ENCODE measurements around the gene RFC2. TPM values are rescaled to one million over a fixed set of nuclear protein-coding genes. Genes with fewer than 3 reads are reported as not detected.
A peak's percentile ranks its signal among the peaks of the same experiment; 100 is the strongest.
"Not testable (repeated sequence)": the region's sequence is repeated elsewhere in the genome, so short reads cannot be mapped to it uniquely, and the experiment has no call there.

The RFC2 gene
- total RNA-seq, 4 donors from 2014 or later = 12.5 to 37.9 (median 22.4) TPM

DNA sequence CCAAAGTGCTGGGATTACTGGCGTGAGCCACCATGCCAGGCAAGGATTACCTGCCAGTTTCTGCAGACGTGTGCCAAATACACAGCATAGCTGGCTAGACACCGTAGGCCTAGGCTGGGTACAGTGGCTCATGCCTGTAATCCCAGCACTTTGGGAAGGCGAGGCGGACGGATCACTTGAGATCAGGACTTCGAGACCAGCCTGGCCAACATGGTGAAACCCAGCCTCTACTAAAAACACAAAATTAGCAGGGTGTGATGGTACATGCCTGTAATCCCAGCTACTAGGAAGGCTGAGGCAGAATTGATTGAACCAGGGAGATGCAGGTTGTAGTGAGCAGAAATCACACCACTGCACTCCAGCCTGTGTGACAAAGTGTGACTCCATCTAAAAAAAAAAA, 868 bp downstream of the RFC2 start:
- 14 to 33% methylated on average over 1 to 5 of the region's 7 CpGs for WGBS, 2 donors
- Histone ChIP-seq H3K4me3 (peak overlapping the region; percentile 43 to 82 (median 80)), H3K27ac (peak overlapping the region in 3 of 4 donors; percentile 82 to 97 (median 95))

DNA sequence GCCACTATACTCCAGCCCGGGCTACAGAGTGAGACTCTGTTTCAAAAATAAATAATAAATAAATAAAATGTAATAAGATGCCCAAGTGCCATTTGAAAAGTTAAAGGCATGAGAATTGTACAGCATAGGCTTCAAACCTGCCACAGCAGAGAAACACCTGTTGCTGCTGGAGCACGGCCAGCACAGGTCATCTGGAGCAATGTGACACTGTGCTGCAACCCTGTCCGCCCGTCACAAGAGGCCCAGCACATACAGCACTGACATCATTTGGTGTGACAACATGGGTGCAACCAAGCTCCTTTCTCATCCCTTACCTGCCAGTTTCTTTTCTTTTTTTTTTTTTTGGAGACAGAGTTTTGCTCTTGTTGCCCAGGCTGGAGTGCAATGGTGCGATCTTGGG, 1.3 kb downstream of the RFC2 start:
- no peak for DNase-seq
- Histone ChIP-seq H3K36me3 (peaks cover 0 to 44% (median 2%) of the 10 kb centered on the region in 3 donors), H3K9me3 (no peaks in the 10 kb centered on the region), H3K27ac (peak overlapping the region in 3 of 4 donors; percentile 82 to 97 (median 95)), H3K4me1 (peaks cover 13 to 43% (median 17%) of the 10 kb centered on the region in 3 donors), H3K27me3 (no peaks in the 10 kb centered on the region), H3K4me3 (peak overlapping the region in 1 of 4 donors; percentile 82)
- intact Hi-C loops (cut with DNase I) = no loop called here
- 51 to 54% methylated on average over 5 of the region's 5 CpGs for WGBS, 2 donors
- TF ChIP-seq, protein P1, sequence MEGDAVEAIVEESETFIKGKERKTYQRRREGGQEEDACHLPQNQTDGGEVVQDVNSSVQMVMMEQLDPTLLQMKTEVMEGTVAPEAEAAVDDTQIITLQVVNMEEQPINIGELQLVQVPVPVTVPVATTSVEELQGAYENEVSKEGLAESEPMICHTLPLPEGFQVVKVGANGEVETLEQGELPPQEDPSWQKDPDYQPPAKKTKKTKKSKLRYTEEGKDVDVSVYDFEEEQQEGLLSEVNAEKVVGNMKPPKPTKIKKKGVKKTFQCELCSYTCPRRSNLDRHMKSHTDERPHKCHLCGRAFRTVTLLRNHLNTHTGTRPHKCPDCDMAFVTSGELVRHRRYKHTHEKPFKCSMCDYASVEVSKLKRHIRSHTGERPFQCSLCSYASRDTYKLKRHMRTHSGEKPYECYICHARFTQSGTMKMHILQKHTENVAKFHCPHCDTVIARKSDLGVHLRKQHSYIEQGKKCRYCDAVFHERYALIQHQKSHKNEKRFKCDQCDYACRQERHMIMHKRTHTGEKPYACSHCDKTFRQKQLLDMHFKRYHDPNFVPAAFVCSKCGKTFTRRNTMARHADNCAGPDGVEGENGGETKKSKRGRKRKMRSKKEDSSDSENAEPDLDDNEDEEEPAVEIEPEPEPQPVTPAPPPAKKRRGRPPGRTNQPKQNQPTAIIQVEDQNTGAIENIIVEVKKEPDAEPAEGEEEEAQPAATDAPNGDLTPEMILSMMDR (IDR thresholded peaks at IDR 0.05) = no peak
- TF ChIP-seq POLR2A (IDR thresholded peaks at IDR 0.05) = no peak

More for the DNA sequence above, 868 bp downstream of the RFC2 start:
- intact Hi-C loops (cut with DNase I) = no loop called here
- H3K27me3 ChIP-seq = no peaks in the 10 kb centered on the region
- TF ChIP-seq, protein P1 (IDR thresholded peaks at IDR 0.05) = no peak
- no peak for TF ChIP-seq POLR2A (IDR thresholded peaks at IDR 0.05)
- peaks cover 13 to 43% (median 17%) of the 10 kb centered on the region in 3 donors for H3K4me1 ChIP-seq
- no peaks in the 10 kb centered on the region for H3K9me3 ChIP-seq
- H3K36me3 ChIP-seq = peaks cover 0 to 39% (median 0%) of the 10 kb centered on the region in 3 donors
- no peak for DNase-seq

DNA sequence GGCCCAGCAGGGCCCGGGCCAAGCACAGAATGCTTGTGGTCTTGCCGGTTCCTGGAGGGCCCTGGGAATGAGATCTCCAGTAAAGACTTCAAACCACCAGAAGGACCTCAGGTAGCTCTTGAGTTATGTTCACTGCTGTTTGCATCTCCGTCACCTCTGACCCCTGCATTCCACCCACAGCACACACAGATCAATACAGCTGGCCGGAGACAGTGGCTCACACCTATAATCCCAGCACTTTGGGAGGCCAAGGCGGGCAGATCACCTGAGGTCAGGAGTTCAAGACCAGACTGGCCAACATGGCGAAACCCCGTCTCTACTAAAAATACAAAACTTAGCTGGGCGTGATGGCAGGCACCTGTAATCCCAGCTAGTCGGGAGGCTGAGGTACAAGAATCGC, 5.1 kb downstream of the RFC2 start:
- H3K4me1 ChIP-seq = peaks cover 9 to 16% (median 12%) of the 10 kb centered on the region in 3 donors
- H3K4me3 ChIP-seq; intact Hi-C loops (cut with DNase I); DNase-seq; H3K27me3 ChIP-seq; H3K27ac ChIP-seq; H3K9me3 ChIP-seq: not testable (repeated sequence)
- 95 to 98% methylated on average over 4 to 8 of the region's 10 CpGs for WGBS, 2 donors
- peaks cover 0 to 82% (median 14%) of the 10 kb centered on the region in 3 donors for H3K36me3 ChIP-seq

DNA sequence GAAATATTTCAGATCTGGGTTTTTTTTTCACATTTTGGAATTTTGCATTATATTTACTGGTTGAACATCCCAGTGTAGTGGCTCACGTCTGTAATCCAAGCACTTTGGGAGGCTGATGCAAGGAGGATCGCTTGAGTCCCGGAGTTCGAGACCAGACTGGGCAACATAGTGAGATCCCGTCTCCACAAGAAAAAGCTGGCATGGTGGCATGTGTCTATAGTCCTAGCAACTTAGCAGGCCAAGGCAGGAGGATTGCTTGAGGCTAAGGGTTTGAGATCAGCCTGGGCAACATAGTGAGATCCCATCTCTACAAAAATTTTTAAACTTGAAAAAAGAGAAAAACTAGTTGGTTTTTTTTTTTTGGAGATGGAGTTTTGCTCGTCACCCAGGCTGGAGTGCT, 6.0 kb downstream of the RFC2 start:
- H3K36me3 ChIP-seq = peaks cover 0 to 91% (median 19%) of the 10 kb centered on the region in 3 donors
- intact Hi-C loops (cut with DNase I) = no loop called here

DNA sequence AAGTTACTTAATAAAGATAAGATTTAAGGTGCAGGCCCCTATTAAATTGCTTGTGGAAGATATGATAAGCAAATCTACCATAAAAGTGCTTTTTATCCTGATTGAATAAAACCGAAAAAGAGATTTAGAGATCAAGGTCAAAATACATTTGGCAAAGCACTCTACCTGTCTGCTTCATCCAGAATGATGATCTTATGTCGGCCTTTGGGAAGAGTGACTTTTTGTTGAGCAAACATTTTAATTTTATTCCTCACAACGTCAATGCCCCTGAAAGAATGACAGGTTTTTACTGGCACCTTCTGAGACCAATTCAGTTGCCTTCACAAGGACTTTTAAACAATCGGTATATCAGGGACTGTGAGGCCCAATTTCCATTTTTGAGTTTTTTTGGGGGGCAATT, 7.7 kb downstream of the RFC2 start:
- Histone ChIP-seq H3K4me1 (no peaks in the 10 kb centered on the region), H3K36me3 (peaks cover 0 to 100% (median 21%) of the 10 kb centered on the region in 3 donors), H3K4me3 (no peak overlapping the region), H3K9me3 (no peaks in the 10 kb centered on the region), H3K27ac (no peak overlapping the region), H3K27me3 (no peaks in the 10 kb centered on the region)
- intact Hi-C loops (cut with DNase I) = no loop called here
- TF ChIP-seq, protein P1 (IDR thresholded peaks at IDR 0.05) = no peak
- no peak for TF ChIP-seq POLR2A (IDR thresholded peaks at IDR 0.05)
- DNase-seq = no peak
- 79 to 83% methylated on average over 4 of the region's 4 CpGs for WGBS, 2 donors

More for the DNA sequence above, 6.0 kb downstream of the RFC2 start:
- Histone ChIP-seq H3K9me3 (no peaks in the 10 kb centered on the region), H3K27me3 (no peaks in the 10 kb centered on the region), H3K4me1 (peaks cover 4 to 9% (median 4%) of the 10 kb centered on the region in 3 donors), H3K4me3 (no peak overlapping the region), H3K27ac (no peak overlapping the region)
- DNase-seq = no peak
- WGBS, 2 donors = 93 to 100% methylated on average over 5 to 6 of the region's 6 CpGs
- TF ChIP-seq POLR2A (IDR thresholded peaks at IDR 0.05) = no peak
- TF ChIP-seq, protein P1 (IDR thresholded peaks at IDR 0.05) = no peak

DNA sequence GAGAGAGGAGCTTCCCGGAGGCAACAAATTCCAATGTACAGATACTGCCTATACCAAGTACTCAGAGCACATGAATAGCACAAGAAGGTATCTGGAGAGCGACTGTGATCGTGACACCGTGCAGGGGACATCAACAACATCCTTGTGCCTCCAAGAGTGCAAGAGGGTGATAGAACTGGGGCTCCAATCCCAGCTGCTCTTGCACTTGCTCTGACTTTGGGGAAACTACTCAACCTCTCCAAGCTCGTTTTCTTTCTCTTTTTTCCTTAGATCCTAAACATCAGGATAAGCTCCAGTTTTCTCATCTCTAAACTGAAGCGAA, 12.1 kb downstream of the RFC2 start:
- no peaks in the 10 kb centered on the region for H3K9me3 ChIP-seq
- H3K36me3 ChIP-seq = peaks cover 5 to 100% (median 38%) of the 10 kb centered on the region in 3 donors
- no peaks in the 10 kb centered on the region for H3K27me3 ChIP-seq
- no peak for DNase-seq
- no peak overlapping the region for H3K4me3 ChIP-seq
- intact Hi-C loops (cut with DNase I) = no loop called here
- TF ChIP-seq, protein P1 (IDR thresholded peaks at IDR 0.05) = no peak
- no peak for TF ChIP-seq POLR2A (IDR thresholded peaks at IDR 0.05)
- H3K27ac ChIP-seq = no peak overlapping the region
- H3K4me1 ChIP-seq = no peaks in the 10 kb centered on the region
- WGBS, 2 donors = 70 to 92% methylated on average over 6 of the region's 6 CpGs
